NT2/D1 (cell line): ENCODE data around the gene BAG5.

ENCODE experiments used
- DNase-seq: peaks from one replicate; pipeline ENCODE4 v3.0.0-alpha.2; 2011; ENCODE audit warnings: low read depth, low spot score
- H3K27me3 ChIP-seq: 2 replicates; pipeline ENCODE4 v1.6.0; 2011; ENCODE audit warnings: mild to moderate bottlenecking; ENCODE audit not compliant: insufficient read length, insufficient read depth
- H3K36me3 ChIP-seq: 2 replicates; pipeline ENCODE4 v1.6.1; 2011; ENCODE audit warnings: mild to moderate bottlenecking, low read length, mixed read lengths; ENCODE audit not compliant: insufficient read depth, insufficient read length
- H3K4me1 ChIP-seq: 2 replicates; pipeline ENCODE4 v1.5.1; 2011; ENCODE audit not compliant: insufficient read depth, insufficient read length
- H3K4me3 ChIP-seq: 2 replicates; pipeline ENCODE4 v1.5.1; 2011; ENCODE audit warnings: low read depth; ENCODE audit not compliant: insufficient read length
- H3K9ac ChIP-seq: 2 replicates; pipeline ENCODE4 v1.6.0; 2011; ENCODE audit warnings: low read depth; ENCODE audit not compliant: insufficient read length
- H3K9me3 ChIP-seq: 2 replicates; pipeline ENCODE4 v1.5.1; 2011; ENCODE audit warnings: mild to moderate bottlenecking, low read length; ENCODE audit not compliant: insufficient read depth
- SUZ12 ChIP-seq: IDR thresholded peaks from 2 replicates; pipeline ENCODE4 v1.6.1; 2011; ENCODE audit not compliant: insufficient read length, insufficient read depth; ENCODE audit errors: extremely low read depth
- YY1 ChIP-seq: IDR thresholded peaks from 2 replicates; pipeline ENCODE4 v1.6.1; 2011; ENCODE audit not compliant: insufficient read length, insufficient read depth
- ZNF274 ChIP-seq: IDR thresholded peaks from 2 replicates; pipeline ENCODE4 v1.6.1; 2011; ENCODE audit warnings: mild to moderate bottlenecking, low read depth, low read length

Gene BAG5

DNA sequence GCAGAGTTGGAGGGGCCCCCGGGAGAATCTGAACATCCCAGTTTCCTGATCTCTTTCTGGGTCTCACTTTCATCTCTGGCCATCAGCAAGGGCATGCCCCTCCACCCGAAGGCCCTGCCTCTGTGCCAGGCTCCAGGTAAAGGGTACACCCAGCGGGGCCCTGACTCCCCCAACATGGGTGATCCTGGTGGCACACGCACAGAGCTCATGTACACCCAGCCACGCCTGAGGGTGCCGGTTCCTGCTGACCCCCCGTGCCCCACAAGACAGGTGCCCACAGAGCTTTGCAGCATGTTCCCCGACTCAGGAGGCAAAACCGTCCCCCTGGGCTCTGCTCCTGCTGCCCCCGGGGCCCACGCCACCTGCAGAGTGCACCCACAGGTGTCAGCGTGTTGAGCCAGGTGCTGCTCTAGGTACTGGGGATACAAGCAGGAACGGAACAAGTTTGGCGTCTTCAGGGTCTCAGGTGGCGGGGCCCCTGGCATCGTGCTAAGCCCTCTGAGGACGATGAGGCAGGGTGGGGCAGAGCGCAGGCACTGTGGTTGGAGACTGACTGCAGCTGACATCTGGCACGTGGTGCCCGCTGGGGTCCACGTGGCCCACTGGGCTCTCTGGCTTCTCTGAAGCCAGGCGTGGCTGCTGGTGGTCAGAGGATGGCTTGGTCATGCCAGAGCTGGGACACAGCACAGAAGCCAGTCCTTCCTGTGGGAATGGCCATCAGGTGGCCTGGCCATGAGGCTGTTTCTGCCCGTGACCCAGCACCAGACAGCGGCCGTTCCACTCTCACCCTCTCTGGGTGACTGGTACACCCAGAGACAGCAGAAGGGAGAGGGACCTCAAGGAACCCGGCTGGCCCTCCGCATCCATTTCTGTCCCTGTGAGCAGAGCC is 13.8 kb downstream of the BAG5 start:
- H3K4me1 ChIP-seq = peaks cover 26% of the 10 kb centered on the region
- H3K27me3 ChIP-seq = no peaks in the 10 kb centered on the region
- no peak for DNase-seq
- no peak overlapping the region for H3K4me3 ChIP-seq
- H3K36me3 ChIP-seq = no peaks in the 10 kb centered on the region
- H3K9me3 ChIP-seq = no peaks in the 10 kb centered on the region
- no peak overlapping the region for H3K9ac ChIP-seq
- TF ChIP-seq ZNF274 (no peak), YY1 (no peak), SUZ12 (no peak)

- no peak for TF ChIP-seq ZNF274
- no peak for TF ChIP-seq YY1
- no peak for TF ChIP-seq SUZ12
- no peaks in the 10 kb centered on the region for H3K9me3 ChIP-seq
- no peaks in the 10 kb centered on the region for H3K27me3 ChIP-seq
- no peak overlapping the region for H3K9ac ChIP-seq
- DNase-seq = no peak
- peaks cover 31% of the 10 kb centered on the region for H3K4me1 ChIP-seq
- no peak overlapping the region for H3K4me3 ChIP-seq
- H3K36me3 ChIP-seq = no peaks in the 10 kb centered on the region
These were observed 14.5 kb downstream of the BAG5 start for GRCh38 chr14:103547941-103548462.

DNA sequence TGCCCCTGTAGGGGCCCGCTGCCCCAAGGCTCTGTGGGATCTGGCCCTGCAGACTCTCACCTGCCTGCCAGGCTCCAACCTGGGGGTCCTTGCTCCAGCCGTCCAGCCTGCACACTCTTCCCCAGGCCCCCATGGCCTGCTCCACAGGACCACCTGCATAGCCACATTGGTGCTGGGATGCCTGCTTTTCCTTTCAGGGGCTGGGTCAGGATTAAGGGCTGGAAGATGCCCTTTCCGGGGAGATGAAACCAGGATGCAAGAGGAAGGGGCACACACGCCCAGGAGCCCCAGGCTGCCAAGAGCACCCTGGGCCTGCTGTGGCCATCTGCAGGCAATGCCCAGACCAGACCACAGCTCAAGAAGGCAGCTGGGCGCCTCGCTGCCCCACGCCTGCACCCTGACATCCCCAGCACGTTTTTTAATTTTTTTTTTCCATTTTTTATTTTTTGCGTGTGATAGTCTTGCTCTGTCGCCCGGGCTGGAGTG is 15.0 kb downstream of the BAG5 start:
- no peak for DNase-seq

GRCh38 chr14:103546652-103547454 is 15.6 kb downstream of the BAG5 start:
- no peak overlapping the region for H3K9ac ChIP-seq
- no peak for DNase-seq
- TF ChIP-seq ZNF274 = no peak
- H3K4me1 ChIP-seq = peaks cover 37% of the 10 kb centered on the region
- no peaks in the 10 kb centered on the region for H3K9me3 ChIP-seq
- no peak overlapping the region for H3K4me3 ChIP-seq
- no peaks in the 10 kb centered on the region for H3K27me3 ChIP-seq
- H3K36me3 ChIP-seq = no peaks in the 10 kb centered on the region

More for the DNA sequence above, 15.0 kb downstream of the BAG5 start:
- Histone ChIP-seq H3K9ac (no peak overlapping the region), H3K4me3 (no peak overlapping the region), H3K4me1 (peaks cover 32% of the 10 kb centered on the region), H3K9me3 (no peaks in the 10 kb centered on the region), H3K27me3 (no peaks in the 10 kb centered on the region), H3K36me3 (no peaks in the 10 kb centered on the region)
- TF ChIP-seq SUZ12 (no peak), ZNF274 (no peak), YY1 (no peak)

GRCh38 chr14:103545915-103546651 is 16.4 kb downstream of the BAG5 start:
- H3K9ac ChIP-seq = no peak overlapping the region
- H3K36me3 ChIP-seq = no peaks in the 10 kb centered on the region
- H3K4me3 ChIP-seq = no peak overlapping the region
- no peak for DNase-seq
- H3K27me3 ChIP-seq = no peaks in the 10 kb centered on the region
- H3K4me1 ChIP-seq = peaks cover 41% of the 10 kb centered on the region
- H3K9me3 ChIP-seq = no peaks in the 10 kb centered on the region
- no peak for TF ChIP-seq ZNF274
- no peak for TF ChIP-seq YY1
- TF ChIP-seq SUZ12 = no peak

DNA sequence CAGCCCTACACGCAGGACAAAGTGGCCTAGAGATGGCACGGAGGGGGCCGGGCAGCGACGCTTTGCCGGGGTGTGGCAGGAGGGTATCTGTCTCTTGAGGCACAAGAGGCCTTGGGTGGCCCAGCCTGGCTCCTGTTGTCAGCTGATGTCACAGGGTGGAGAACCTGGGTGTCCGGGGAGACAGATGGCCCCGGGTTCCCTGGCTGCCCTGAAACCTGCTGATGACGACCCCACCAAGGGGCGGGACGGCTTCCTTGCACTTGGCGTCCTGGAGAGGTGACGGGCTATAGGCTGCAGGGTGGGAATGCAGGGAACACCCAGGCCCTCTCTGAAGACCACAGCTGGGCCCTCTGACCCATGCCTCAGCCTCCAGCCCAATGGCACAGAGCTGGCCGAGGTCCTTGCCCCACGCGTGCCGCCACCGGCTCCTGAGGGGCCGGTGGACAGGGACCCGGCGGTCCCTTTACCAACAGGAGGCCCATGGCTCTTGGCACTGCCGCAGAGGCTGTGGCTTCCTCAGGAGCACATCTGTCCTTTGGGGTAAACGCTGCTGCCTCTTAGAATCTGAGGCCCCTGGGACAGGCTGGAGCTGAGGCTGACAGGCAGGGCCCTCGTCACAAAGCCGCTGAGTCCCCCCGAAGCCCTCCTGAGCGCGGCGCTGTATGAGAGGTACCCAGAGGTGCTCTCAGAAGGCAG is 17.1 kb downstream of the BAG5 start:
- no peak overlapping the region for H3K9ac ChIP-seq
- no peaks in the 10 kb centered on the region for H3K27me3 ChIP-seq
- no peaks in the 10 kb centered on the region for H3K9me3 ChIP-seq
- no peak overlapping the region for H3K4me3 ChIP-seq
- H3K36me3 ChIP-seq = no peaks in the 10 kb centered on the region
- TF ChIP-seq ZNF274 = no peak
- no peak for TF ChIP-seq SUZ12
- TF ChIP-seq YY1 = no peak
- DNase-seq = no peak
- H3K4me1 ChIP-seq = peaks cover 42% of the 10 kb centered on the region
